Testis (tissue), 2 donors: ENCODE results near the gene ANP32B.

Experiments
- POLR2A ChIP-seq: fragments of 450-650 bp; IDR thresholded peaks from one replicate; pipeline ENCODE4 v1.6.1; 2017; ENCODE audit warnings: antibody characterized with exemption, mild to moderate bottlenecking, moderate library complexity
- TF ChIP-seq, protein P1 (sequence below), 3 experiments: fragments of 450-650 bp in 2 of 3; fragments of 200-600 bp in 1 of 3; sonication (generic) in 1 of 3; IDR thresholded peaks; one replicate each; pipeline ENCODE4 v1.5.1; 2016 to 2019; ENCODE audit warnings: antibody characterized with exemption in 3 of 3, mild to moderate bottlenecking in 2 of 3, moderate library complexity in 1 of 3

DNA sequence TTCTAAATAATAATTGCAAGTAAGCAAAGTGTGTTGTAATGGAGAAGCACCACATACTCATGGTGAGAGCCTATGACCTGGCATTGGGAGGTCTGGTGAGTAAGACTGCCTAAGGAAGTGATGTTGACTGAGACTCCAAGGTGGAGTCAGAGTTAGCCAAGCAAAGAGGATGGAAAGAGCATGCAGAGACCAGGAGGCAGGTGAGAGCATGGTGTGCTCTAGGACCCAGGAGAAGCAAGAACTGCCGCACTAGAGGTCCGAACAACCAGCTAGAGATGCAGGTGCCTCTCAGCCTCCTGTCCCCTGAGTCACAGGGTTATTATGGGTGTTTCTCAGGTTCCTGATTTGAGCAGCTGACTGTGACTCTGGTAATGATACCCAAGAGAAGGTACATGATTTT is 27.3 kb downstream of the ANP32B start:
- TF ChIP-seq, protein P1, sequence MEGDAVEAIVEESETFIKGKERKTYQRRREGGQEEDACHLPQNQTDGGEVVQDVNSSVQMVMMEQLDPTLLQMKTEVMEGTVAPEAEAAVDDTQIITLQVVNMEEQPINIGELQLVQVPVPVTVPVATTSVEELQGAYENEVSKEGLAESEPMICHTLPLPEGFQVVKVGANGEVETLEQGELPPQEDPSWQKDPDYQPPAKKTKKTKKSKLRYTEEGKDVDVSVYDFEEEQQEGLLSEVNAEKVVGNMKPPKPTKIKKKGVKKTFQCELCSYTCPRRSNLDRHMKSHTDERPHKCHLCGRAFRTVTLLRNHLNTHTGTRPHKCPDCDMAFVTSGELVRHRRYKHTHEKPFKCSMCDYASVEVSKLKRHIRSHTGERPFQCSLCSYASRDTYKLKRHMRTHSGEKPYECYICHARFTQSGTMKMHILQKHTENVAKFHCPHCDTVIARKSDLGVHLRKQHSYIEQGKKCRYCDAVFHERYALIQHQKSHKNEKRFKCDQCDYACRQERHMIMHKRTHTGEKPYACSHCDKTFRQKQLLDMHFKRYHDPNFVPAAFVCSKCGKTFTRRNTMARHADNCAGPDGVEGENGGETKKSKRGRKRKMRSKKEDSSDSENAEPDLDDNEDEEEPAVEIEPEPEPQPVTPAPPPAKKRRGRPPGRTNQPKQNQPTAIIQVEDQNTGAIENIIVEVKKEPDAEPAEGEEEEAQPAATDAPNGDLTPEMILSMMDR (IDR thresholded peaks at IDR 0.05): no peak
- no peak for TF ChIP-seq POLR2A
